ENCODE results near the gene TK2. TPM values are rescaled to one million over a fixed set of nuclear protein-coding genes. Genes with fewer than 3 reads are reported as not detected.

Gene TK2
- total RNA-seq, 8 experiments from 2014 or later: 7.1 to 38.4 (median 18.8) TPM

Other genes starting within 250 kb of the TK2 start
- gene CDH5, start 183.4 kb downstream of the TK2 start, total RNA-seq: 1 to 10 TPM in 3 of 8 experiments, under 1 TPM in 4, not detected in 1; 0.05 to 5.3 (median 0.84) TPM
- gene BEAN1, start 122.8 kb downstream of the TK2 start, total RNA-seq: 10 to 100 TPM in 2 of 8 experiments, 1 to 10 TPM in 6; 1.5 to 11.5 (median 3.3) TPM
- 10 to 100 TPM; 33.8 to 69.7 (median 54.0) TPM for gene CKLF, start 2.5 kb upstream of the TK2 start, total RNA-seq
- 1 to 10 TPM; 1.1 to 4.8 (median 3.5) TPM for gene CMTM1, start 16.3 kb upstream of the TK2 start, total RNA-seq
- gene CMTM2, start 29.3 kb upstream of the TK2 start, total RNA-seq: 1 to 10 TPM in 1 of 8 experiments, under 1 TPM in 2, not detected in 5; 0.63 to 1.1 (median 0.90) TPM
- gene CMTM3, start 54.6 kb upstream of the TK2 start, total RNA-seq: 10 to 100 TPM in 5 of 8 experiments, 1 to 10 TPM in 3; 5.7 to 42.6 (median 13.7) TPM
- 10 to 100 TPM in 6 of 8 experiments, 1 to 10 TPM in 2; 8.3 to 45.3 (median 12.3) TPM for gene CMTM4, start 146.6 kb upstream of the TK2 start, total RNA-seq
- 100 to 1,000 TPM in 5 of 8 experiments, 10 to 100 TPM in 3; 71.9 to 174 (median 114) TPM for gene DYNC1LI2, start 201.5 kb upstream of the TK2 start, total RNA-seq